T-cell (primary cell): ENCODE data around the gene P2RX3. TPM values are rescaled to one million over a fixed set of nuclear protein-coding genes. Genes with fewer than 3 reads are reported as not detected.
A peak's percentile ranks its signal among the peaks of the same experiment; 100 is the strongest.

Experiments used
- ATAC-seq, 4 experiments: fragments of 200-7000 bp in 3 of 4; fragments of 150-1000 bp in 1 of 4; cut with Tn5 transposase; replicated peaks in 1 of 4; 1 replicate in 3 of 4; 2 replicates in 1 of 4; pipeline ENCODE4 v1.10.0; 2021; ENCODE audit warnings: moderate library complexity in 3 of 4, mild to moderate bottlenecking in 2 of 4, moderate number of reproducible peaks in 1 of 4
- CTCF ChIA-PET, 2 donors: fragments of 300-600 bp; sonication (Branson Sonifier 250); formaldehyde crosslinking; loops; one replicate each; lab custom pipeline; 2022; ENCODE audit warnings: antibody characterized with exemption in 2 of 2; lab: Charles Lee
- POLR2A ChIA-PET, 2 donors: fragments of 300-600 bp; sonication (Branson Sonifier 250); formaldehyde crosslinking; loops; one replicate each; lab custom pipeline; 2022; ENCODE audit warnings: antibody characterized with exemption in 2 of 2; lab: Charles Lee
- DNase-seq, 35 experiments: peaks; one replicate each; pipeline versions ENCODE4 v3.0.0 to v3.0.0-alpha.2; 2013 to 2023
- H3K27ac ChIP-seq: one replicate; pipeline ENCODE4 v1.5.1; 2013; ENCODE audit warnings: low read length
- H3K27me3 ChIP-seq, 2 experiments: replicated peaks in 1 of 2; 1 replicate in 1 of 2; 2 replicates in 1 of 2; pipeline versions ENCODE4 v1.6.1 to v1.7.0; 2013; ENCODE audit warnings: low read length in 1 of 2, mixed read lengths in 1 of 2; ENCODE audit not compliant: control insufficient read depth in 2 of 2, insufficient read depth in 2 of 2; ENCODE audit errors: extremely low read depth in 1 of 2
- H3K36me3 ChIP-seq, 2 donors: 1 replicate in 1 of 2; 2 replicates in 1 of 2; pipeline versions ENCODE4 v1.6.1 to v1.7.0; 2013; ENCODE audit warnings: low read length in 1 of 2; ENCODE audit not compliant: control insufficient read depth in 2 of 2, insufficient read depth in 1 of 2; ENCODE audit errors: extremely low read depth in 1 of 2
- H3K4me1 ChIP-seq, 2 experiments: 1 replicate in 1 of 2; 2 replicates in 1 of 2; pipeline versions ENCODE4 v1.6.1 to v1.7.0; 2013; ENCODE audit warnings: low read length in 2 of 2, mixed read lengths in 1 of 2; ENCODE audit not compliant: insufficient read depth in 2 of 2, control insufficient read depth in 1 of 2; ENCODE audit errors: extremely low read depth in 1 of 2
- H3K4me3 ChIP-seq, 2 donors: 1 replicate in 1 of 2; 2 replicates in 1 of 2; pipeline versions ENCODE4 v1.5.1 to v1.7.0; 2013; ENCODE audit warnings: mild to moderate bottlenecking in 2 of 2, low read length in 1 of 2, moderate library complexity in 1 of 2; ENCODE audit not compliant: control insufficient read depth in 1 of 2; ENCODE audit errors: extremely low read depth in 1 of 2
- H3K9me3 ChIP-seq: 2 replicates; pipeline ENCODE4 v1.7.0; 2013
- H3K27ac Mint-ChIP-seq, 2 donors: one replicate each; pipeline ENCODE4 v1.8.0; 2020 to 2021; ENCODE audit warnings: mild to moderate bottlenecking in 2 of 2, mixed read lengths in 2 of 2
- H3K27me3 Mint-ChIP-seq, 2 donors: one replicate each; pipeline ENCODE4 v1.8.0; 2021 to 2022; ENCODE audit warnings: mixed read lengths in 2 of 2
- H3K36me3 Mint-ChIP-seq: one replicate; pipeline ENCODE4 v1.8.0; 2021; ENCODE audit warnings: mixed read lengths
- H3K4me1 Mint-ChIP-seq, 3 donors: one replicate each; pipeline ENCODE4 v1.8.0; 2020 to 2022; ENCODE audit warnings: mixed read lengths in 3 of 3, mild to moderate bottlenecking in 1 of 3
- H3K4me3 Mint-ChIP-seq, 3 donors: one replicate each; pipeline ENCODE4 v1.8.0; 2020 to 2022; ENCODE audit warnings: mild to moderate bottlenecking in 3 of 3, mixed read lengths in 3 of 3, moderate library complexity in 3 of 3
- H3K9me3 Mint-ChIP-seq, 3 donors: one replicate each; pipeline ENCODE4 v1.8.0; 2020 to 2022; ENCODE audit warnings: mixed read lengths in 3 of 3
- WGBS: methylation state at CpG from one replicate; pipeline ENCODE4 v1.1.5; 2013; ENCODE audit warnings: missing lambda C conversion rate; ENCODE audit not compliant: insufficient coverage; 5-methylcytosine and 5-hydroxymethylcytosine counted together
- total RNA-seq, 35 experiments: library from RNA in 6 of 35; stranded (reverse) in 6 of 35; fragments of 120-200 nt in 1 of 35; gene quantifications; one replicate each; pipeline versions ENCODE4 v1.2.1 to v1.2.4 and lab custom pipeline; 2013 to 2026

P2RX3 gene
- total RNA-seq, 5 donors from 2014 or later (not counting 1 experiment from before 2014, with no cell fraction given), result not detected

DNA sequence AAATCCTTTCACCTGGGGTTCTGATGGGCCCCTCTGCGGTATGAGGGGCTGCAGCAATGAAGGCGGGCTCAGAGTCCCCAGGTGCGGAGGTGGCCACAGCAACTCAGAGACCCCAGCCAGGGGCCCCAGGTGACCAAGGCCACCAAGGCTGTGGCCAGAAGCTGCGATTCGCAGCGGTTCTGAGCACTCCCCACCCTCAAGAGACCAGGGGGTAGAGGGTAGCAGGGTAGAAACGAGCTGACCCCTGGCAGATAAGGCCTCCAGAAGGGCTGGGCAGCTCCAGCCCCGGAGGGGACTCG, 14.3 kb upstream of the P2RX3 start:
- DNase-seq (no peak), ATAC-seq (no peak)
- peak overlapping the region; percentile 39 to 82 for H3K4me3 ChIP-seq
- CTCF ChIA-PET, result no interaction called here
- Mint-ChIP-seq H3K27ac (peak overlapping the region; percentile 66 to 81), H3K4me1 (peaks cover 41 to 52% (median 47%) of the 10 kb centered on the region in 3 donors), H3K27me3 (no peaks in the 10 kb centered on the region), H3K9me3 (no peaks in the 10 kb centered on the region), H3K4me3 (peak overlapping the region; percentile 81 to 96 (median 83)), H3K36me3 (peaks cover 29% of the 10 kb centered on the region)
- 74% methylated on average over 6 of the region's 9 CpGs for WGBS
- POLR2A ChIA-PET, result interaction anchor here in 1 of 2 donors (0.6 to 2.9 kb wide), 2 partner anchors 12 kb away, joined by 4 to 10 read pairs; partner anchors contain the start of gene SSRP1
- H3K27ac ChIP-seq, result no peak overlapping the region
- peaks cover 7 to 29% of the 10 kb centered on the region in 2 donors for H3K36me3 ChIP-seq
- peaks cover 8 to 25% of the 10 kb centered on the region in 2 experiments for H3K4me1 ChIP-seq
- no peaks in the 10 kb centered on the region for H3K9me3 ChIP-seq
- H3K27me3 ChIP-seq, result no peaks in the 10 kb centered on the region

- 17% methylated on average over 19 of the region's 64 CpGs for WGBS
- Mint-ChIP-seq H3K4me1 (peaks cover 41 to 54% (median 47%) of the 10 kb centered on the region in 3 donors), H3K36me3 (peaks cover 28% of the 10 kb centered on the region), H3K27me3 (no peaks in the 10 kb centered on the region), H3K9me3 (no peaks in the 10 kb centered on the region), H3K27ac (peak overlapping the region; percentile 66 to 81), H3K4me3 (peak overlapping the region; percentile 81 to 96 (median 83))
- Histone ChIP-seq H3K36me3 (peaks cover 7 to 35% of the 10 kb centered on the region in 2 donors), H3K27ac (no peak overlapping the region), H3K9me3 (no peaks in the 10 kb centered on the region), H3K4me1 (peaks cover 8 to 25% of the 10 kb centered on the region in 2 experiments), H3K4me3 (peak overlapping the region; percentile 70 to 82), H3K27me3 (no peaks in the 10 kb centered on the region)
- DNase-seq (peak in 8 of 35 experiments; percentile 3 to 28 (median 14)), ATAC-seq (peak in 3 of 4 experiments; percentile 0 to 1 (median 1))
- ChIA-PET POLR2A (interaction anchor here in 1 of 2 donors (0.6 to 2.9 kb wide), 2 partner anchors 12 kb away, joined by 4 to 10 read pairs; partner anchors contain the start of gene SSRP1), CTCF (interaction anchor here (0.6 to 1.8 kb wide), 4 partner anchors 10 to 203 kb away, joined by 3 to 19 read pairs (median 5); partner anchors contain the start of gene SSRP1 (in 1 of the 2))
Observed at GRCh38 chr11:57324154-57324885, 13.8 kb upstream of the P2RX3 start.

GRCh38 chr11:57324886-57325734, 13.0 kb upstream of the P2RX3 start, which contains the start of gene TNKS1BP1:
TNKS1BP1 (minus strand) TSS chr11:57324952; CDS start chr11:57321885, 3,067 bp downstream.
- peak; percentile 86 to 88 (median 87) for ATAC-seq
- under 1% methylated on average over 58 of the region's 61 CpGs for WGBS
- DNase-seq, result peak; percentile 74 to 91 (median 82)
- H3K27ac Mint-ChIP-seq, result peak within 1 kb of the TSS; percentile 94 to 95
- peaks cover 41 to 54% (median 49%) of the 10 kb centered on the region in 3 donors for H3K4me1 Mint-ChIP-seq
- ChIA-PET CTCF (interaction anchor here (0.6 to 1.8 kb wide), 8 partner anchors 9 to 203 kb away, joined by 3 to 19 read pairs (median 4); partner anchors contain the start of gene SSRP1 (in 1 of the 2)), POLR2A (interaction anchor here (0.6 to 2.9 kb wide), 4 partner anchors 9 to 1255 kb away, joined by 3 to 10 read pairs (median 6); partner anchors contain the start of gene SSRP1 (in 2 of the 2))
- no peaks in the 10 kb centered on the region for H3K9me3 ChIP-seq
- no peaks in the 10 kb centered on the region for H3K9me3 Mint-ChIP-seq
- peaks cover 4 to 43% of the 10 kb centered on the region in 2 donors for H3K36me3 ChIP-seq
- H3K27me3 ChIP-seq, result no peaks in the 10 kb centered on the region
- H3K4me3 ChIP-seq, result peak within 1 kb of the TSS; percentile 70 to 82
- H3K27ac ChIP-seq, result peak within 1 kb of the TSS; percentile 87
- H3K36me3 Mint-ChIP-seq, result peaks cover 36% of the 10 kb centered on the region
- peaks cover 8 to 25% of the 10 kb centered on the region in 2 experiments for H3K4me1 ChIP-seq
- peak within 1 kb of the TSS; percentile 83 to 96 (median 86) for H3K4me3 Mint-ChIP-seq
- H3K27me3 Mint-ChIP-seq, result no peaks in the 10 kb centered on the region

DNA sequence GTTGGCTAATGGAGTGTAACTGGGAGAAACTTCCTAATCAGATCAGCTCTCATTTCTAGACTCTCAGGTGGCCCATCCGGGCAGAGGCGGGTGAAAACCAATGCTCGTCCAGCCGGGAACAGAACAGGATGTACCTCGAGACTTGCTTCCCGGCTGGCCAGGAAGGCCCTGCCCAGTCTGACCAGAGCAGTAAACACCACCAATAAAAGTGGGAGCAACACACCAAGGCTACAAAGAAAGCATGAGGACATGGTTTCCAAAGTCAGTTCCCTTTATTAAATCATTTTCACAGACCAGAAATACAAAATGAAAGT, 12.5 kb upstream of the P2RX3 start:
- Histone ChIP-seq H3K27ac (peak overlapping the region; percentile 87), H3K4me1 (peaks cover 8 to 25% of the 10 kb centered on the region in 2 experiments), H3K36me3 (peaks cover 4 to 48% of the 10 kb centered on the region in 2 donors), H3K9me3 (no peaks in the 10 kb centered on the region), H3K27me3 (no peaks in the 10 kb centered on the region), H3K4me3 (peak overlapping the region; percentile 70 to 82)
- Mint-ChIP-seq H3K27ac (peak overlapping the region; percentile 94 to 95), H3K9me3 (no peaks in the 10 kb centered on the region), H3K36me3 (peaks cover 41% of the 10 kb centered on the region), H3K4me3 (peak overlapping the region; percentile 83 to 96 (median 86)), H3K27me3 (no peaks in the 10 kb centered on the region), H3K4me1 (peaks cover 41 to 54% (median 52%) of the 10 kb centered on the region in 3 donors)
- POLR2A ChIA-PET, result interaction anchor here (0.6 to 2.9 kb wide), 4 partner anchors 8 to 1254 kb away, joined by 3 to 10 read pairs (median 6); partner anchors contain the start of gene SSRP1 (in 2 of the 2)
- DNase-seq (no peak), ATAC-seq (no peak)
- 27% methylated on average over 5 of the region's 6 CpGs for WGBS
- CTCF ChIA-PET, result interaction anchor here (0.6 to 1.8 kb wide), 6 partner anchors 10 to 202 kb away, joined by 3 to 19 read pairs (median 4); partner anchors contain the start of gene SSRP1 (in 1 of the 2)

GRCh38 chr11:57327721-57328120, 10.4 kb upstream of the P2RX3 start:
- Mint-ChIP-seq H3K36me3 (peaks cover 57% of the 10 kb centered on the region), H3K27me3 (no peaks in the 10 kb centered on the region), H3K4me1 (peaks cover 36 to 44% (median 38%) of the 10 kb centered on the region in 3 donors), H3K4me3 (peak overlapping the region in 1 of 3 donors; percentile 96), H3K9me3 (no peaks in the 10 kb centered on the region), H3K27ac (peak overlapping the region; percentile 65 to 94)
- H3K4me3 ChIP-seq, result no peak overlapping the region
- H3K27ac ChIP-seq, result no peak overlapping the region
- CTCF ChIA-PET, result interaction anchor here in 1 of 2 donors (0.5 kb wide), 1 partner anchor 337 kb away, joined by 3 read pairs; no protein-coding TSS in a partner anchor
- POLR2A ChIA-PET, result no interaction called here
- DNase-seq, result no peak
- ATAC-seq, result no peak
- H3K36me3 ChIP-seq, result peaks cover 8 to 68% of the 10 kb centered on the region in 2 donors
- H3K9me3 ChIP-seq, result no peaks in the 10 kb centered on the region
- WGBS, result 100% methylated on average over 3 of the region's 5 CpGs
- H3K4me1 ChIP-seq, result peaks cover 8 to 25% of the 10 kb centered on the region in 2 experiments
- no peaks in the 10 kb centered on the region for H3K27me3 ChIP-seq
